HG03196 (cell line): Measurements from ENCODE around the gene PTK6.
"Not testable (repeated sequence)": the region's sequence is repeated elsewhere in the genome, so short reads cannot be mapped to it uniquely, and the experiment has no call there.

Experiments
- ATAC-seq: cut with Tn5 transposase; IDR thresholded peaks from one replicate; pipeline ENCODE4 v1.9.1; 2021; ENCODE audit not compliant: unreplicated experiment

PTK6 gene

GRCh38 chr20:63517376-63518309 lies 19.5 kb downstream of the PTK6 start:
- ATAC-seq: no peak

GRCh38 chr20:63514520-63514919 lies 22.7 kb downstream of the PTK6 start:
- ATAC-seq: not testable (repeated sequence)

DNA sequence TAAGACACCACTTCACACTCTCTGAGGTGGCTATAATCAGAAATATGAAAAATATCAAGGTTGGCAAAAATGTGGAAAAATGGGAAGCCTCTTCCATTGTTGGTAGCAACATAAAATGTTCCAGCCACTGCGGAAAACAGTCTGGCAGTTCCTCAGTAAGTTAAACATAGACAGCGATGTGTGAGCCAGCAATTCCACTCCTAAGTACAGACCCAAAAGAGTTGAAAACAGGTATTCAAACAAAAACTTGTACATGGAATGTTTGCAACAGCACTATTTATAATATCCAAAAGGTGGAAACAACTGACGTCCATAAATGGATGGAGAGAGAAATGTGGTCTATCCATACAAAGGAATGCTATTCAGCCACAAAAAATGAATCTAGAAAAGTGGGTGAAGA lies 24.0 kb downstream of the PTK6 start:
- no peak for ATAC-seq

DNA sequence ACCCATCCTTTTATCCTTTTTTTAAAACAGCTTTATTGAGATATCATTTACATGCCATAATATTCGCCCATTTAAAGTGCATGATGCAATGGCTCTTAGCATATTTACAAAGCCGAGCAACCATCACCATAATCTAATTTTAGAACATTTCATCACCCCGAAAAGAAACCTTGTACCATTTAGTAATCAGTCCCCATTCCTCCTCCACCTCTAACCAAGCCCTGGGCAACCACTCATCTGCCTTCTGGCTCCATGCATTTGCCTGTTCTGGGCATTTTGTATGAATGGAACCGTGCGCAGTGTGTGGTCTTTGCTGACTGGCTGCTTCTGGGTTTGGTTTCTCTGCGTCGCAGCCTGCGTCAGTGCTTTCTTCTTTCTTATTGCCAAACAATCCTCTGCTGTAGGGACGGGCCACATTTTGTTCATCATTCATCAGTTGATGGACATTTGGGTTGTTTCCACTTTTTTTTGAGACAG lies 28.1 kb downstream of the PTK6 start:
- no peak for ATAC-seq

- no peak for ATAC-seq
Measured at GRCh38 chr20:63508072-63508768, 29.0 kb downstream of the PTK6 start.

- ATAC-seq: no peak
Measured at GRCh38 chr20:63507083-63507743, 30.0 kb downstream of the PTK6 start.

DNA sequence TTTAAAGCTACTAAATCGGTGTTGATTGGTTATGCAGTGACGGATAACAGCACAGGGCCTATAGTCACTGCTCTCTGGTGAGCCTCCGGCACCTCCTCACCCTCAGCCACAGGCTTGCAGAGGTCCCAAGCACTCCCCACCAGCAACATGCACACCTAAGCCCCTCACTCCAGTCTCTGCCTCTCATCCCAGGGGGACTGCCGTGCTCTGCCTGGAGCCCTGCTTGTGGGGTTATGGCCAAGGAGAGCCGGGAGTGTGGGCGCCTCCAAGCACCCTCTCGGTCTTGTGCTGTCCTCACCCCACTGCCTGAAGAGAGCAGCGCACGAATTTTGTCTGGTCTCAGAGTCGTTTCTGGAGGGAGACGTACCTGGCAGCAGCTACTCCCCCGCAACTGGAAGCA lies 31.5 kb downstream of the PTK6 start:
- ATAC-seq: no peak

DNA sequence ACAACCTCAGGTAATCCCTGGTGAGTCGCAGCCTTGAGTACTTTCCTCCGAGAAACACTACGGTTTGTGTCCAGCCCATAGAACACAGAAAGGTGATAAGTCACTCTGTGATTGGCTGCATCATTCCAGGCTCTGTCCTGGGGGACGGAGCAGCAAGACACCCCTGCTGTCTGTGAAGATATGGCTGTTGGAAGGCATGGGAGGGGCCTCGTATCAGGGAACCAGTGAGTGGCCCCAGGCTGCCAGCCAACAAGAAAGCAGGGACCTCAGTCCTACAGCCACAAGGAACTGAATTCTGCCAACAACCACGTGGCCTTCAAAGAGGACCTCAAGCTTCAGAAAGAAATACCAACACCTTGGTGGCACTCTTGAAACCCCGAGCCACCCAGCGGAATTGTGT lies 31.9 kb downstream of the PTK6 start:
- ATAC-seq: no peak

DNA sequence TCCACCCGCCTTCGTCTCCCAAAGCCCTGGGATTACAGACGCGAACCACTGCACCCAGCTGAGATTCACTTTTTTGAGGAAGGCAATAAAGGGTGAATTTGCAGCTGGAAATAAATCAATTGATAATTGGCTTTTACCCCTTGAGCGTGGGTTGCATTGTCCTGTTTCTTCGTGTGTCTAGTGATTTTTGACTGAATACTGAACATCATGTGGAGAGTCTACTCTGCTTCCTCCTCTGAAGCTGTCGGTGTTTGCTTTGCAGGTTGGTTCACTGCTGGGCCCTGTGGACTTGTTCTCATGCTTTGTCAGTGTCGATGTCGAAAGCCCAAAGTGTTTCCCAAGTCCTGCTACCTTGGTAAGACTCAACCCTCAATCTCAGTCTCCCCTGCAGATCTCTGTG lies 32.5 kb downstream of the PTK6 start:
- ATAC-seq: no peak

DNA sequence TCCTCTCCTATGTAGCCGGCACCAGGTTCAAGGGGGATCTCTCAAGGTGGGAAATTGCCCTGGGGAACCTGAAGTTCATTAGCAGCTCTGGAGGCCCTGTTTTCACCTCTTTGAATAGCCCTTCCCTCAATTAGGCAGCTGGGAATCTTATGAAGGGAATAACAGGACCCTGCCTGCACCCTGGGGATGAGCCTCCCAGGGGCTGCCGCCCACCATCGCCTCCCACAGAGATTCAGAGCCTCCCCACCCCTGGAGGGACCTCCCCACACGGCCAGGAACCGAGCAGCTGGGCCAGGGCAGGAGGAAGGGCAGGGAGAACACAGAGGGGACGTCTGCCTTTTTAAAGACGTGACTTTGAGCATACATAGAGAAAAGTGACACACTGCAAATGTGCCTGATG lies 33.7 kb downstream of the PTK6 start:
- no peak for ATAC-seq

GRCh38 chr20:63502671-63503172 lies 34.5 kb downstream of the PTK6 start:
- ATAC-seq: no peak

- no peak for ATAC-seq
Measured at GRCh38 chr20:63501818-63502670, 35.1 kb downstream of the PTK6 start.

DNA sequence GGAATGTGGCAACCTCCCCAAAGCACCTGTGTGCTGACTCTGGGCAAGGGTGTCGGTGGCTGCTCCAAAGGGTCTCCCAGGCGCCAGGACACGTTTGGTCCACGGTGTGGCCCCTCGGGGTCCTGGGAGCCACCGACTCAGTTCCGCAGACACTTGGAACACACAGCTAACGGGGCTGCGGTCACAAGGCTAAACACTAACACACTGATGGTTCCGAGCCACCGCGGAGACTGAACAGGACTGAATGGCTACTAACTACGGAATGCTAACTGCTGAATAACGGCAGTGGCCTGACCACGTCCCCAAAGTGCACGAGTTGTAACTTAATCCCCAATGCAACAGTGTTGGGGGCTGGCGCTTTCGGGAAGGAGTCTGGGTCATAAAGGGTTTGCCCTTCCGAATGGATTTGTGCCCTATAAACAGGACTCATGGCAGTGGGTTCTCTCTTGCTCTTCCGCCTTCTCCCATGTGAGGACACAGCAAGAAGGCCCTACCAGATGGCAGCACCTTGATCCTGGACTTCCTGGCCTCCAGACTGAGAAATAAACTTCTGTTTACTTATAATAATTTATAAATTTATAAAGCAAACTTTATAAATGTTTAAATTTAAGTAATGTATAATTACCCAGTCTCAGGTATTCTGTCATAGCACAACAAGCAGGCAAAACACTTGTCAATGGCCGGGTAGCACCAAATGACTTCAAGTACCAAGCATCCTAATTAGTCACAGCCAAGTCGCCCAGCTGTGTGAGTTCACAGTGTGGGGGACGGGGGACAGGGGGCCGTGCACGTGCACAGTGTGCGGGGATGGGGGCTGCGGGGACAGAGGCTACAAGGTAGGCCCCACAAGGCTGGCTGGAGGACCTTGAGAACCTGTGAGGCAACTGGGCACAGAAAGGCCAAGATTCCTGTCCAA lies 36.0 kb downstream of the PTK6 start:
- no peak for ATAC-seq

- ATAC-seq: no peak
Measured at GRCh38 chr20:63500151-63500901, 36.9 kb downstream of the PTK6 start.

GRCh38 chr20:63499338-63499969 lies 37.7 kb downstream of the PTK6 start:
- no peak for ATAC-seq

DNA sequence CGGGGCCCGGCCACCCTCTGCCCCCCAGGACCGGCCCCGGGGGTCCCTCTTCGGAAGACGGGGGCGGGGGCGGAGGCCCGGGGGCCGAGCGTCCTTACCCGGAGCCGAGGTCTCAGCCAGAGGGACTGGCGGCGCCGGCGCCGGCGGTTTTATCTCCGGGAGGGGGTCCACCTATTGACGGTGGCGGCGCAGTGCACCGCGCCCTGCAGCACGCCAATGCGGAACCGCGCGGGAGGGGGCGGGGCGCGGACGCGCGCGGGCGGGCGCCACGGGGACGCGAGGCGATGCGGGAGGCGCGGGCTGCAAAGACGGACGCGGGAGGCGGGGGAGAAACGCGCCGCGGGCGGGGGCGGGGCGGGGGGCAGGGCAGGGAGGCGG lies 38.2 kb downstream of the PTK6 start, which contains the start of gene EEF1A2:
TSS of gene EEF1A2 (minus strand) at position 124 of the 378 bp plus-strand sequence. CDS start 1,320 bp downstream, outside the sequence.
- ATAC-seq: no peak

DNA sequence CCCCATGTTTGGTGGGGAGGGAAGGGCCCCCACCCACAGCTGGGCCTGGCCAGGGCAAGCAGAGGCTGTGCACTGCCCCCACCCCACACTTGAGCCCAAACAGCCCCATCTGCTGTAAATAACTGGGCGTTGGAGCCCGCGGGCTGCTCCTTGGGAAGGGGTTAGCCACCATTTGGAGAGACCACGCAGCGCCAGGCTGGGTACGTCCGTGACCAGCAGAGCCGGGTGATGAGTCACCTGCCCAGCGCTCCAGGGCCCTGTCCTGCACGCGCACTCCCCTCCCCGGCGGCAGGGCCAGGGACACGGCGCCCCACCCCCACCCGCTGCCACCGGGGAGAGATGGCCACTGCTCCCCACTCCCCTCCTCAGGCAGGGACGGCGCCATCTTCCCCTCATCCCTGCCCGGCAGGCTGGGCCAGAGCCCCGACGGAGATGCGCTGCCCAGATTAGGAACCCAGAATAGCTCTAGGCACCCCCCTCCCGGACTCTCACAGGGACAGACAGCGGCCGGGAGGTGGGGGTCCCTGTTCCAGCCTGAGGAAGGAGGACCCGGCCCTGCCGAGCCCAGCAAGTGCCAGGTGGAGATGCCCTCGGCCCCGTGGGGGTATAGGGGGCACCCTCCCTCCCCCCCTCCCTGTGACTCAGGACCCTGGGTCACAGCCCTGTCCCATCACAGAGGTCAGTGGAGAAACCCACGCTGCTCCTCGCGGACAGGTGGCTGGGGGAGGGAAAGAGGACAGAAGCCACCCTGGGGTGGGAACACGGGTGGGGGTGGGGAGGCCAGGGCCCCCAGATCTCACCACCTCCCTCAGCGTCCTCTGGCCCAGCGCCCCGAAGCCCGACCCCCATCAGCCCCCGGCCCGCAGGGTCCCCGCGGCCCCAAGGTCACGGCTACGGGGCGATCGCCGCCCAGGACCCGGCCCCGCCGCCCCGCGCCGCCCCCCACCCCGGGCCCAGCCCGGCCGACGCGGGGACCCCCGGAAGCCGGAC lies 38.9 kb downstream of the PTK6 start:
- no peak for ATAC-seq
